Activated T-cell treated with anti-CD3 and anti-CD28 coated beads for 48 hours (primary cell): ENCODE results near the gene TARBP1.
"Not testable (repeated sequence)": the region's sequence is repeated elsewhere in the genome, so short reads cannot be mapped to it uniquely, and the experiment has no call there.

Source experiments
- DNase-seq: peaks from one replicate; pipeline ENCODE4 v3.0.0-alpha.2; 2020; ENCODE audit warnings: low read depth

The TARBP1 gene

DNA sequence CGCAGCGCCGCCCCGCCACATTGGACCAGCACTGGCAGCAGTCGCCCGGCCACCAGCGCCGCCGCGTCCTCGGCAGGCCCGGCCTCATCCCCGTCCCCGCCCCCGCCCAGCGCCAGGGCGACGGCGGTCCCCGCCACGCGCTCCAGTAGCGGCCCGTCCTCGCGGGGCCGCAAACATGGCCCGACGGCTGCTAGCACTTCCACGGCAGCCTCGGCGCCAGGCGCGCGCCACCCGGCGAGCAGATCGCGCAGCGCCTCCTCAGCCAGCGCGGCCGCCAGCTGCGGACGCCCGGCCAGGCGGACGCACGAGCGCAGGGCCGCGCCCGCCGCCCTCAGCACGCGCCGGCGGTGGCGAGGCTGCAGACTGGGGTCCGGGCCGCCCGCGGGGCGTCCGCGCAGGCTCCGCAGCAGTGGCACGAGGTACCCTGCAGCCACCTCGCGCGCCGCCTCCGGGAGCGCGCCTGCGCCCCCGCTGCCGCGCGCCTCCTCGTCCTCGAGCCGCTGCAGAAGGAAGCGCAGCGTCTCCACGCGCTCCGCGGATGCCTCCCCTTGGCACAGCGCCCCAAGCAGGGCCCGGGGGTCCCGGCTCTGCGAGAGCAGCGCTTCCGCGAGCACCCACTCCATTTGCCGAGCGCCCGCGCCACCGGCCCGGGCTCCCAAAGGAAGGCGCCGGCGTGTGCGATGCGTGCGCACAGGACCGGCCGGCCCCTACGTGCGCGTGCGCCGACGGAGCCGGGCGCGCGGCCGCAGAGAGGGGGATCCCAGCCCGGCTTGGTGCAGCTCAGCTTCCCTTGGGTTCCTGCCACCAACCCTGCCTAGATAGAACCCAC, at the start of gene TARBP1:
TARBP1 (minus strand) TSS at position 699 of the 829 bp plus-strand sequence; CDS start at position 623, 76 bp downstream.
- DNase-seq, result peak; percentile 82

DNA sequence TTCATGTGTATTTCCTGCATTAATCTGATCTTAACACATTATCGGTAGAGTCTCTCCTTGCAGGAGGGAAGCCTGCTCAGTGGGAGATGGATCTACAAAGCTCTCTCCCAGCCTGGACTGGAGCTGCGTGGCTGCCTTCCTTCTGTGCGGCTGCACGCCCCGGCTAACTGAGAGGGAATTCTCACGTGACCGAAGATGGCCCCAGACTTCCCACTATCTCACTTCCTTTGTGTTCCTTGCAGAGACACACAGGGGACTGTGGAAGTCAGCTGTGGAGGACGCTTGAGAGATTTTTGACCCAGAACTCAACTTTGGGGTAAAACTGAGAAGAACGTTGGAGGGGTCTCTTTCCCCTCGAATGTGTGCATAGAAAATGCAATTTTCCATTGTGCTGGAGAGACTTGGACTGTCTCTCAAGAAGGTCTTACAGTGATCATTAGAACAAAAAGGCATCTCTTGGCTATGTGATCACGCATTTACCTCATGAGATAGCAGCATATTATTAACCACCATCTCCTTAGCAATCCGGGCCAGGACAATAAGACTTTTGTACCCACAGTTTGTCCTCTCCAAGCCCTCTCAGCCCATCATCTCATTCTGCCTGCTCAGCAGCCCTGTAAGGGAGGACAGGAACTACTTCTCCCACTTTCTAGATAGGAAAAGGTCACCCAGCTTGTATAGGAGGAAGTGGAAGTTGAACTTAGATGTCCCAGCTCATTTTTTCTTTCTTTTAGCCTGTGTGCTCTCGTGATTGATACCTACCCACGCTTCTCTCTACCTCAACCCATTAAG, 49.3 kb upstream of the TARBP1 start:
- no peak for DNase-seq

GRCh38 chr1:234527346-234527745, 48.4 kb upstream of the TARBP1 start:
- DNase-seq, result no peak

- DNase-seq, result no peak
Observed at GRCh38 chr1:234526922-234527321, 47.9 kb upstream of the TARBP1 start.

DNA sequence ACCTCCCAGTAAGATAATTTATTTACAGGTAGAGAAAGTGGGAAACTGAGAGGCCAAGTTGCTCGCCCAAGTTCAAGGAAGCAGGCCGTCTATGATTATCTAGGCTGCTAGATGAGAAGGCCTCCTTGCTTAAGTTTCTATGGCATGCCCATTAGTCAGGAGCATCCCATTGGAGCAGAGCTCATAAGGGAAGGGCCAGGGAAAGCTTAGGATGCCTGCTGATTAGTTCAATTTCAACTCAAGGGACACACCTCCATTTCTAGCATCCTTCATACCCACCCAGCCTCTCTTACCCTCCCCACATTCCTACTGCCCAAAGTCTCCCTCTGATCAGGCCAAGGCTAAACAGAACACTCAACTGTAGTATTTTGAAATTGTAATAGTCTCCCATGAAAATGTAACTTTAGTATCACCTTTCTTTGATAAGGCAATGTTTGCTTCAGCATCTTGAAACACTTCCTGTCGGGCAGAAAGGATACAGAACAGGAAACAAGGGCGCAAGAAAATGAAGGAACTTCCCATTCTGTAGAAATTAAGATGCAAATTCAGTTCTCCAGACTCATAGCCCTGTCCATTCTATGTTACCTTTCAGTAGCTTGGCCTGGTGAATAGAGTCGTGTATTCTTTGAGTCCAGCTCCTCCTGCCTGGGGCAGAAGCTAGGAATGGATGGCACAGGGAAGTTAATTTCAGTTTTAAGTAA, 46.3 kb upstream of the TARBP1 start:
- DNase-seq, result no peak

- no peak for DNase-seq
Observed at GRCh38 chr1:234521836-234522235, 42.9 kb upstream of the TARBP1 start.

DNA sequence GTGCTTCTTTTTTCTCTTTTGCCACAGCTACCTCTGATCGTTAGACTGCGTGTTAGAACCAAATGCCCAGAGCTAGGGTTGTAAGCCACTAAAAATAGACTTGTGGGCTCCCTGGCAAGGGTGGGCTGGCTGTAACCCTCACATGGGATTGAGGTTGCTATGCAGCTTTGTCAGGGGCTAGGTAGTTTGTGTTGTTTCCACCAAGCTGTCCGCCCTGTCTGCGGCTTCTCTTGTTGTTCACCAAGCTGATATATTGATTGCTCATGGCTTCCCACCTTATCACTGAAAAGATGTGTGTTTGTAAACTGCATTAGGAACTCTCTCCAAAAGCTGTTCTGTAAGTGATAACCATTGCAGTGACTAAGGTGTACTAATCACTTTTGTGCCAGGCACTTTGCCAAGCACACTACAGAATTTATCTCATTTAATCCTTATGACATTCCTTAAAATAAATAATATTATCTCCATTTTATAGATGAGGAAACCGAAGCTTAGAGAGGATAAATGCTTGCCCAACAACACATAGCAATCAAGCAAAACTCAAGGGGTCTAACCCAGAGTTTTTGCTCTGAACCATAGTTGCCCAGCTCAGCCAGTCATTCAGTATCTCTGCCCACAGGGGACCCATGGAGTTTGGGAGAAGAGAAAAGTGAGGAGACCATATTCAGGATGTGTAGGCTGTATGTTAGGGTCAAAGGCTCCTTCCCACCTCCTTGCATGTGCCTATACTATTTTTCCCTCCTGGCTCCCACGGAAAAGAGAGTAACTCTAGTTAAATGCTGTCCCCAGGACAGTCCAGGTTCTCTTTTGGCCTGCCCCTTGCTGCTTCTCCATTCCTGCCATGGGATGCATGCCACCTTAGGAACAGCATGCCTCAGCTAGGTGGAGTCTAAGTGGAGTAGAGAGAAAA, 42.2 kb upstream of the TARBP1 start:
- DNase-seq, result no peak

- no peak for DNase-seq
Observed at GRCh38 chr1:234519506-234519905, 40.5 kb upstream of the TARBP1 start.

GRCh38 chr1:234518876-234519275, 39.9 kb upstream of the TARBP1 start:
- DNase-seq, result no peak

DNA sequence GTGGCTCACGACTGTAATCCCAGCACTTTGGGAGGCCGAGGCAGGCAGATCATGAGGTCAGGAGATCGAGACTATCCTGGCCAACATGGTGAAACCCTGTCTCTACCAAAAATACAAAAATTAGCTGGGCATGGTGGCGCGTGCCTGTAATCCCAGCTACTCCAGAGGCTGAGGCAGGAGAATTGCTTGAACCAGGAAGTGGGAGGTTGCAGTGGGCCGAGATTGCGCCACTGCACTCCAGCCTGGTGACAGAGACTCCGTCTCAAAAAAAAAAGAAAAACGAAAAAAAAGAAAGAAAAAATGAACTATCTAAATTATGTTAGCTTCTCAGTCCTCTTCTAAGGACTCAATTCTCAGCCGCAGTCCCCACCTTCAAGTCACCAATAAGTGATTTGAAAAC, 39.1 kb upstream of the TARBP1 start:
- not testable (repeated sequence) for DNase-seq

- DNase-seq, result no peak
Observed at GRCh38 chr1:234517110-234517802, 38.3 kb upstream of the TARBP1 start.

DNA sequence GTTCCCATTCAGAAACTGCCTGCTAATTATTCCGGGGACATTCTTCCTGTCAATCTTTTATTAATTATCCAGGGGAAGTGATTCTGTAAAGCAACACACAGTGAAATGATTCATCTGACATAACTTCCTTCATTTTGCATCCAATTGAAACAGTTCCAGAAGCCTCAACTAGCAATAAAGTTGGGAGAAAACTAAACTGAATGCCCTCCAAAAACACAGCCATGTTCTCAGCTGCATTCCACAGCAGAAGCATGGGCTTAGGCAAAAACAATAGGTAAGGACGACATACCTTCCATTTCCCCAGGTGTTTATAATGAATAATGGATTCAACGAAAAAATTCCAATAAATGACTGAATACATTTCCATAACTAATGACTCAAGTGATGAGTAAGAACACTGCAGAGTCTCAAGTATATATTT, 36.9 kb upstream of the TARBP1 start:
- DNase-seq, result no peak

- DNase-seq, result no peak
Observed at GRCh38 chr1:234515411-234515810, 36.4 kb upstream of the TARBP1 start.

GRCh38 chr1:234512451-234512861, 33.5 kb upstream of the TARBP1 start:
- DNase-seq, result no peak

- DNase-seq, result no peak
Observed at GRCh38 chr1:234509457-234510328, 30.7 kb upstream of the TARBP1 start.

DNA sequence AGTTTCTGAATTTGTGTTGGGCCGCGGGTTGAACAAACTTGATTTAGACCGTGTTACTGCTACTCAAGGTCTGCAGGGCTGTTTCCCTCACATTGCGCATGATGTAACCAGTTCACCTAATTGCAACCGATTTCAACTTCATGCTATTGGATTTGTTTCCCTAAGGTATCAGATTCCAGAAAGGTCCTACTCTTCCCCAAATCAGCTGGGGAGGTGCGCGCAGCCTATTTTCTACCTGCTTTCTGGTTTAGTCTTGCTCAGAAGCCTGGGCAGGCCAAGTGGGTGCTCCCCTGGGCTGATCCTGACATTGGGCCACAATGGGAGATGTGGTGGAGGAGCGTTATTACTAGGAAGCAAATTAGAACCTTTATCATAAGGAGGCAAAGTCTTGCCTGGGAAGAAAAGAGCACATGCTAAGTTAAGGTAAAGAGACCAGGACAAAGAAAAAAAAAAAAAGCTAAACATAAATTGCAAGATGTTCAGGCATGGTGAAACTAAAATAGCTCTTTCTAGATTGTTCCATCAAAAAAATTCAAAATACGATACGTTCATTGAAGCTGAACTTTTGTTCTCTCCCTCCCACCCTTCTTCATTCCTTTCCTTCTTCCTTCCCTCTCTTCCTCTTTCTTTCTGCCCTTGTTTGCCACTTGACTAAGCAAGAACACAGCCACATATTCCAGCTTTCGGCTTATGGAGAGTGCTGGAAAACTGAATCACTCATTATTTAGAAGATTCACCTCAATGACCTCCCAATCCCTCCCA, 28.8 kb upstream of the TARBP1 start:
- DNase-seq, result no peak

DNA sequence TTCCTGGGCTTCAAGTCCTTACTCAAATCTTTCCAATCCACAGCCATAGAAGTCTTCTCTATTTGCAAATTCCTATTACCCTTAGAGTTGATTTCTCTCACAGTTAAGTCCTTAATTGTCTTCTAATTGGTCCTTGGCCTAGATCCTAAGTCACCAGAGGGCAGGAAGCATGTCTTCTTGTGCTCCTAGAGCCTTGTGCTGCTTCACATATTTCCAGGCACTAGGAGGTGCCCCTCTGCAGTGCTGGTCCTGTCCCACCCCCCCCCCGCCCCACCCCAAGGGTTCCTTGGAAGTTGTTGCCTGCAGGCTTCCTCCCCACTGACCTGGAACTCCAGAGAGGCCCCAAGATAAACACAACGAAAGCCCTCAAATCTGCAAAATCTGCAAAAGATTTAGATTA, 28.1 kb upstream of the TARBP1 start:
- no peak for DNase-seq

GRCh38 chr1:234505769-234506102, 26.8 kb upstream of the TARBP1 start:
- no peak for DNase-seq
